B cell (primary cell): ENCODE data around the gene NBR1. TPM values are rescaled to one million over a fixed set of nuclear protein-coding genes. Genes with fewer than 3 reads are reported as not detected.
"Not testable (repeated sequence)": the region's sequence is repeated elsewhere in the genome, so short reads cannot be mapped to it uniquely, and the experiment has no call there.

Experiments used
- ATAC-seq: fragments of 200-7000 bp; cut with Tn5 transposase; one replicate; pipeline ENCODE4 v1.10.0; 2021; ENCODE audit warnings: low read depth, mild to moderate bottlenecking, moderate number of reproducible peaks, moderate library complexity
- CTCF ChIA-PET: fragments of 350-600 bp; sonication (Branson Sonifier 250); formaldehyde crosslinking; loops from one replicate; lab custom pipeline; 2021; ENCODE audit warnings: antibody characterized with exemption, inconsistent platforms; lab: Charles Lee
- POLR2A ChIA-PET: fragments of 350-600 bp; sonication (Branson Sonifier 250); formaldehyde crosslinking; loops from one replicate; lab custom pipeline; 2021; ENCODE audit warnings: antibody characterized with exemption; lab: Charles Lee
- DNase-seq: peaks from one replicate; pipeline ENCODE4 v3.0.0; 2013
- H2AFZ ChIP-seq: 2 replicates; pipeline ENCODE4 v1.6.1; 2012; ENCODE audit warnings: mild to moderate bottlenecking, low read depth, low read length; ENCODE audit not compliant: insufficient read depth, poor library complexity, severe bottlenecking
- H3K27ac ChIP-seq, 2 donors: 1 replicate in 1 of 2; 2 replicates in 1 of 2; pipeline ENCODE4 v1.5.1; 2012 to 2013; ENCODE audit warnings: low read length in 2 of 2, mild to moderate bottlenecking in 2 of 2, moderate library complexity in 1 of 2
- H3K27me3 ChIP-seq, 4 experiments: fragments of 200-600 bp in 1 of 4; sonication (generic) in 1 of 4; replicated peaks in 1 of 4; 1 replicate in 2 of 4; 2 replicates in 2 of 4; pipeline versions ENCODE4 v1.6.1 to v1.7.0; 2013 to 2016; ENCODE audit warnings: low read length in 3 of 4, mild to moderate bottlenecking in 2 of 4, mixed read lengths in 1 of 4, moderate library complexity in 1 of 4; ENCODE audit not compliant: insufficient read depth in 4 of 4, control insufficient read depth in 3 of 4; ENCODE audit errors: control extremely low read depth in 1 of 4
- H3K36me3 ChIP-seq, 2 experiments: replicated peaks in 1 of 2; 1 replicate in 1 of 2; 2 replicates in 1 of 2; pipeline versions ENCODE4 v1.6.1 to v1.7.1; 2013; ENCODE audit warnings: low read length in 1 of 2; ENCODE audit not compliant: insufficient read depth in 2 of 2, control insufficient read depth in 1 of 2; ENCODE audit errors: control extremely low read depth in 1 of 2, extremely low read depth in 1 of 2
- H3K4me1 ChIP-seq, 2 donors: fragments of 200-600 bp in 1 of 2; sonication (generic) in 1 of 2; 1 replicate in 1 of 2; 2 replicates in 1 of 2; pipeline versions ENCODE4 v1.5.1 to v1.6.1; 2013 to 2017; ENCODE audit warnings: low read length in 2 of 2; ENCODE audit not compliant: control insufficient read depth in 2 of 2, insufficient read depth in 2 of 2
- H3K4me2 ChIP-seq: replicated peaks from 2 replicates; pipeline ENCODE3; 2012; ENCODE audit warnings: mild to moderate bottlenecking, low read depth, low read length; ENCODE audit not compliant: poor library complexity, severe bottlenecking
- H3K4me3 ChIP-seq, 5 experiments: fragments of 200-600 bp in 1 of 5; sonication (generic) in 1 of 5; 1 replicate in 3 of 5; 2 replicates in 2 of 5; pipeline versions ENCODE4 v1.5.1 to v1.7.0; 2011 to 2016; ENCODE audit warnings: low read length in 4 of 5, mild to moderate bottlenecking in 4 of 5, low read depth in 2 of 5, control low read depth in 1 of 5, moderate library complexity in 1 of 5; ENCODE audit not compliant: insufficient read depth in 1 of 5; ENCODE audit errors: control extremely low read depth in 1 of 5, extremely low read depth in 1 of 5
- H3K79me2 ChIP-seq: fragments of 200-600 bp; sonication (generic); one replicate; pipeline ENCODE4 v1.6.0; 2016; ENCODE audit warnings: low read length; ENCODE audit not compliant: control insufficient read depth, insufficient read depth
- H3K9ac ChIP-seq: fragments of 200-600 bp; sonication (generic); 2 replicates; pipeline ENCODE4 v1.6.1; 2017; ENCODE audit warnings: mild to moderate bottlenecking, low read length, moderate library complexity
- H3K9me3 ChIP-seq, 3 donors: one replicate each; pipeline versions ENCODE4 v1.6.1 to v1.7.1; 2013; ENCODE audit warnings: low read length in 2 of 3; ENCODE audit not compliant: control insufficient read depth in 2 of 3, insufficient read depth in 1 of 3; ENCODE audit errors: control extremely low read depth in 1 of 3
- H4K20me1 ChIP-seq: 2 replicates; pipeline ENCODE4 v1.6.0; 2012; ENCODE audit warnings: mild to moderate bottlenecking, low read length; ENCODE audit not compliant: insufficient read depth, control insufficient read depth, poor library complexity, severe bottlenecking
- H3K27ac Mint-ChIP-seq: one replicate; pipeline ENCODE4 v1.8.0; 2021; ENCODE audit warnings: mixed read lengths
- H3K27me3 Mint-ChIP-seq: one replicate; pipeline ENCODE4 v1.8.0; 2021; ENCODE audit warnings: mixed read lengths
- H3K4me1 Mint-ChIP-seq: one replicate; pipeline ENCODE4 v1.8.0; 2021; ENCODE audit warnings: mixed read lengths
- H3K4me3 Mint-ChIP-seq: one replicate; pipeline ENCODE4 v1.8.0; 2021; ENCODE audit warnings: mixed read lengths
- H3K9me3 Mint-ChIP-seq: one replicate; pipeline ENCODE4 v1.8.0; 2022; ENCODE audit warnings: mixed read lengths; ENCODE audit not compliant: insufficient read depth
- CTCF ChIP-seq: fragments of 200-600 bp; IDR thresholded peaks from one replicate; pipeline ENCODE4 v1.8.0; 2022; ENCODE audit warnings: antibody characterized with exemption, mild to moderate bottlenecking
- EZH2 ChIP-seq: IDR thresholded peaks from 2 replicates; pipeline ENCODE4 v1.6.1; 2012; ENCODE audit warnings: borderline replicate concordance, low read depth, mild to moderate bottlenecking, moderate library complexity, low read length; ENCODE audit not compliant: insufficient read depth, poor library complexity, severe bottlenecking
- WGBS: methylation state at CpG from one replicate; pipeline ENCODE4 v1.1.5; 2013; ENCODE audit warnings: missing lambda C conversion rate; ENCODE audit not compliant: insufficient coverage; 5-methylcytosine and 5-hydroxymethylcytosine counted together
- intact Hi-C: fragments of 100-400 bp; cut with micrococcal nuclease; formaldehyde crosslinking; loops from one replicate; pipeline ENCODE4 v1.10.0; 2022
- polyA plus RNA-seq: library from polyadenylated mRNA; depleted of rRNA; stranded (reverse); fragments of >200 nt; gene quantifications from 2 replicates; pipeline ENCODE4 v1.2.3, GENCODE V29; 2012
- total RNA-seq, 2 donors: library from RNA; stranded (reverse); fragments of 120-200 nt in 1 of 2; gene quantifications; 1 replicate in 1 of 2; 2 replicates in 1 of 2; pipeline versions ENCODE4 v1.2.3 to v1.2.4, GENCODE V29; 2013 to 2022

Gene NBR1
- total and polyA plus RNA-seq, 2 donors (not counting 1 experiment from before 2014, with no cell fraction given) = 18.8 to 43.9 TPM

DNA sequence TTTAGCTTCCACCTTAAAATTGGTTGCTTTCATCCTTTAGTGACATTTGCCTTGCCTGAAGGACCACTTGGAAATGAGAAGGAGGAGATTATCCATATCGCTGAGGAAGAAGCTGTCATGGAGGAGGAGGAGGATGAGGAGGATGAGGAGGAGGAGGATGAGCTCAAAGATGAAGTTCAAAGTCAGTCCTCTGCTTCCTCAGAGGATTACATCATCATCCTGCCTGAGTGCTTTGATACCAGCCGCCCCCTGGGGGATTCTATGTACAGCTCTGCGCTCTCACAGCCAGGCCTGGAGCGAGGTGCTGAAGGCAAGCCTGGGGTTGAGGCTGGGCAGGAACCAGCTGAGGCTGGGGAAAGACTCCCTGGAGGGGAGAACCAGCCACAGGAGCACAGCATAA lies 29.1 kb downstream of the NBR1 start:
- Histone ChIP-seq H2AFZ (no peak overlapping the region), H3K79me2 (no peaks in the 10 kb centered on the region), H3K4me1 (no peaks in the 10 kb centered on the region), H3K4me3 (no peak overlapping the region), H3K36me3 (peaks cover 23 to 61% of the 10 kb centered on the region in 2 experiments), H3K4me2 (no peak overlapping the region), H3K27ac (no peak overlapping the region), H4K20me1 (no peaks in the 10 kb centered on the region), H3K9me3 (no peaks in the 10 kb centered on the region), H3K27me3 (no peaks in the 10 kb centered on the region), H3K9ac (no peak overlapping the region)
- intact Hi-C loops = no loop called here
- no peaks in the 10 kb centered on the region for H3K4me1 Mint-ChIP-seq
- DNase-seq = no peak
- H3K4me3 Mint-ChIP-seq = no peak overlapping the region
- H3K27ac Mint-ChIP-seq = no peak overlapping the region
- CTCF ChIA-PET = interaction anchor here (0.5 to 2.6 kb wide), 4 partner anchors 13 to 725 kb away, joined by 3 to 13 read pairs (median 4); partner anchors contain the start of gene BRCA1
- TF ChIP-seq CTCF (no peak), EZH2 (no peak)
- no peaks in the 10 kb centered on the region for H3K9me3 Mint-ChIP-seq
- ATAC-seq = no peak
- no peaks in the 10 kb centered on the region for H3K27me3 Mint-ChIP-seq
- WGBS = 80% methylated on average over 4 of the region's 4 CpGs
- POLR2A ChIA-PET = interaction anchor here (0.6 to 0.7 kb wide), 2 partner anchors 19 to 134 kb away, joined by 4 to 12 read pairs; no protein-coding TSS in a partner anchor

DNA sequence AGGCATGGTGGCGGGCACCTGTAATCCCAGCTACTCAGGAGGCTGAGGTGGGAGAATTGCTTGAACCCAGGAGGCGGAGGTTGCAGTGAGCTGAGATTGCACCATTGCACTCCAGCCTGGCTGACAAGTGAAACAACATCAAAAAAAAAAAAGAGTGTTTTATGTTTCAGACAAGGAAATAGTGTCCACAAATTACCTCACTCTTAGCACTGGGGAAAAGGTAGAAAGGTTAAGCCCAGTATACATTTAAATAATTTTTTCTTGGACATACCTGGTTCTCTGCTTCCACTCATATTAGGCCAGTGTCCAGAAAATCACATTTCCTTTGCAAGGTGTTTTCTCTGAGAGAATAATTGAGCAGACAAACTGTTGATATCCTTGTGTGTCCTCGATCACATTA lies 32.0 kb downstream of the NBR1 start:
- H3K27ac ChIP-seq, H3K4me2 ChIP-seq, H2AFZ ChIP-seq, DNase-seq, H3K9ac ChIP-seq, intact Hi-C loops, H3K9me3 Mint-ChIP-seq, H3K4me1 ChIP-seq, H3K9me3 ChIP-seq, H3K27me3 Mint-ChIP-seq, H3K27me3 ChIP-seq, H3K27ac Mint-ChIP-seq, ATAC-seq, H3K4me3 ChIP-seq, H3K4me3 Mint-ChIP-seq, H3K4me1 Mint-ChIP-seq, H3K79me2 ChIP-seq, H4K20me1 ChIP-seq, POLR2A ChIA-PET: not testable (repeated sequence)
- CTCF ChIA-PET = interaction anchor here (0.8 kb wide), 1 partner anchor 13 kb away, joined by 3 read pairs; no protein-coding TSS in a partner anchor
- H3K36me3 ChIP-seq = peaks cover 17 to 45% of the 10 kb centered on the region in 2 experiments
- WGBS = 100% methylated on average over 2 of the region's 3 CpGs
